Psoas muscle (tissue), 8 donors: ENCODE results near the gene P4HA1. TPM values are rescaled to one million over a fixed set of nuclear protein-coding genes. Genes with fewer than 3 reads are reported as not detected.
A peak's percentile ranks its signal among the peaks of the same experiment; 100 is the strongest.

Experiments used
- ATAC-seq, 4 donors: fragments of 200-7000 bp; cut with Tn5 transposase; one replicate each; pipeline ENCODE4 v1.9.1; 2020; ENCODE audit warnings: moderate library complexity in 3 of 4, mild to moderate bottlenecking in 2 of 4
- DNase-seq, 2 donors: peaks; one replicate each; pipeline ENCODE4 v3.0.0-alpha.2; 2020
- H3K27ac ChIP-seq: fragments of 200-600 bp; one replicate; pipeline ENCODE4 v1.8.0; 2022
- H3K27me3 ChIP-seq, 3 donors: fragments of 200-600 bp in 1 of 3; one replicate each; pipeline versions ENCODE4 v1.6.1 to v1.8.0; 2013 to 2022; ENCODE audit warnings: low read length in 2 of 3, mild to moderate bottlenecking in 2 of 3, moderate library complexity in 1 of 3; ENCODE audit not compliant: insufficient read depth in 3 of 3
- H3K36me3 ChIP-seq, 2 donors: fragments of 200-600 bp in 1 of 2; one replicate each; pipeline versions ENCODE4 v1.6.1 to v1.8.0; 2013 to 2022; ENCODE audit warnings: low read depth in 1 of 2, mild to moderate bottlenecking in 1 of 2, moderate library complexity in 1 of 2; ENCODE audit not compliant: insufficient read depth in 1 of 2
- H3K4me1 ChIP-seq: fragments of 200-600 bp; one replicate; pipeline ENCODE4 v1.8.0; 2022
- H3K4me3 ChIP-seq: fragments of 200-600 bp; one replicate; pipeline ENCODE4 v1.8.0; 2022; ENCODE audit warnings: mild to moderate bottlenecking
- H3K9me3 ChIP-seq: fragments of 200-600 bp; one replicate; pipeline ENCODE4 v1.8.0; 2022
- CTCF ChIP-seq: fragments of 200-600 bp; IDR thresholded peaks from one replicate; pipeline ENCODE4 v1.8.0; 2022; ENCODE audit warnings: antibody characterized with exemption
- WGBS, 3 donors: extraction: QIAGEN DNeasy Blood & Tissue Kit; methylation state at CpG; one replicate each; pipeline versions ENCODE4 v1.1.6 to v1.1.7; 2013; 5-methylcytosine and 5-hydroxymethylcytosine counted together
- intact Hi-C, 2 donors: fragments of 100-400 bp; cut with DNase I; formaldehyde crosslinking; loops; one replicate each; pipeline versions ENCODE4 v1.11.0 to v1.14.2; 2022
- polyA plus RNA-seq, 3 donors: library from polyadenylated mRNA; stranded (reverse); fragments of 200-250 nt; gene quantifications; one replicate each; pipeline ENCODE4 v1.2.3, GENCODE V29; 2013
- total RNA-seq, 4 donors: library from RNA; stranded (reverse); fragmentation: NEBNext Ultra II Directional in 2 of 4; extraction: Animal tissue kit (Norgen Biotek cat#: 25700) in 2 of 4; gene quantifications; one replicate each; pipeline versions ENCODE4 v1.2.1 to v1.2.4, GENCODE V29; 2021 to 2023
- donor health status: healthy with polysubstance abuse.
- donor health status: DM: no; HTN: no; CAD: no; lungs with moderate emphysema.
- donor health status: Bipolar disorder and iron deficiency.
- donor health status: healthy.
- donor health status: DM: yes; HTN: yes; CAD: no.
- donor health status: DM: no; HTN: no; CAD: no.
- donor health status: DM: no; HTN: no; CAD: no.
- donor health status: DM: yes; HTN: yes; CAD: no.

P4HA1 gene
- total and polyA plus RNA-seq, 7 donors, result 6.2 to 262 (median 73.2) TPM

- Histone ChIP-seq H3K4me3 (no peak overlapping the region), H3K36me3 (no peaks in the 10 kb centered on the region), H3K4me1 (peaks cover 39% of the 10 kb centered on the region), H3K27me3 (no peaks in the 10 kb centered on the region), H3K27ac (peak overlapping the region; percentile 47), H3K9me3 (no peaks in the 10 kb centered on the region)
- ATAC-seq (peak in 1 of 4 donors; percentile 8), DNase-seq (no peak)
- no peak for TF ChIP-seq CTCF
- intact Hi-C loops, result loop anchor here in 1 of 2 donors (5.0 kb wide), 1 partner anchor 35 kb away; no protein-coding TSS in a partner anchor
- WGBS, 3 donors, result 53 to 65% (median 56%) methylated on average over 4 of the region's 4 CpGs
Observed at GRCh38 chr10:73086816-73087215, 9.8 kb downstream of the P4HA1 start.

- Histone ChIP-seq H3K4me3 (no peak overlapping the region), H3K9me3 (no peaks in the 10 kb centered on the region), H3K27me3 (no peaks in the 10 kb centered on the region), H3K4me1 (peaks cover 28% of the 10 kb centered on the region), H3K27ac (peak overlapping the region; percentile 31), H3K36me3 (no peaks in the 10 kb centered on the region)
- TF ChIP-seq CTCF, result no peak
- DNase-seq, result no peak
- intact Hi-C loops, result no loop called here
- peak in 1 of 4 donors; percentile 18 for ATAC-seq
- WGBS, 3 donors, result 73 to 78% (median 76%) methylated on average over 5 of the region's 5 CpGs
Observed at GRCh38 chr10:73084209-73084608, 12.5 kb downstream of the P4HA1 start.

GRCh38 chr10:73083221-73083620 lies 13.4 kb downstream of the P4HA1 start:
- intact Hi-C loops, result no loop called here
- H3K36me3 ChIP-seq, result no peaks in the 10 kb centered on the region
- ATAC-seq (no peak), DNase-seq (no peak)
- H3K9me3 ChIP-seq, result no peaks in the 10 kb centered on the region
- peaks cover 21% of the 10 kb centered on the region for H3K4me1 ChIP-seq
- H3K4me3 ChIP-seq, result no peak overlapping the region
- no peak for TF ChIP-seq CTCF
- H3K27me3 ChIP-seq, result no peaks in the 10 kb centered on the region
- H3K27ac ChIP-seq, result peak overlapping the region; percentile 31
- WGBS, 3 donors, result 29 to 43% (median 35%) methylated on average over 2 of the region's 2 CpGs

- WGBS, 3 donors, result 91 to 98% (median 92%) methylated on average over 3 of the region's 3 CpGs
Observed at GRCh38 chr10:73079779-73080541, 16.7 kb downstream of the P4HA1 start.

More at GRCh38 chr10:73079779-73080541, 16.7 kb downstream of the P4HA1 start:
- TF ChIP-seq CTCF, result no peak
- no peak for ATAC-seq
- Histone ChIP-seq H3K4me1 (peaks cover 31% of the 10 kb centered on the region), H3K9me3 (no peaks in the 10 kb centered on the region), H3K4me3 (no peak overlapping the region), H3K27ac (no peak overlapping the region), H3K36me3 (peaks cover 0 to 1% of the 10 kb centered on the region in 2 donors), H3K27me3 (no peaks in the 10 kb centered on the region)
- no peak for DNase-seq
- intact Hi-C loops, result no loop called here
